NAMALWA (cell line): Measurements from ENCODE around the gene CDH2.

Experiments used
- DNase-seq: peaks from one replicate; pipeline ENCODE4 v3.0.0-alpha.2; 2015; ENCODE audit warnings: low spot score

CDH2 gene

DNA sequence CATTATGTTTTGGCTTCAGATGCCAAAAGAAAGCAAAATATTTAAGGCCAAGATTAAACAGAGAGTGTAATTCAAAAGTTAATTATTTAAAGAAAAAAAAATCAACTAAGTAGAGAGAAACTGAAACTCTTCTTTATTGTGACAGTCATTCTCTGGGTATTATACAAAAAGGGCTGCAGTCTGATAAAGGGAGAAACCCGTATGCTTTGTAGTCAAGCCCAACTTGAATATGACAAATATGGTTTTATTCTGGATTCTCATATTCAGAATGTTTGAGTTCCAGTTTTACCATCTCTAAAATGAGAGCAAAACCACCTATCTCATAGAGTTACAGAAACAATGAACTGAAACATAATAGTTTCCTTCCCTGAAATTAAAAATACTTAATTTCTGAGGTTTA lies 8.2 kb downstream of the CDH2 start:
- DNase-seq, result no peak

DNA sequence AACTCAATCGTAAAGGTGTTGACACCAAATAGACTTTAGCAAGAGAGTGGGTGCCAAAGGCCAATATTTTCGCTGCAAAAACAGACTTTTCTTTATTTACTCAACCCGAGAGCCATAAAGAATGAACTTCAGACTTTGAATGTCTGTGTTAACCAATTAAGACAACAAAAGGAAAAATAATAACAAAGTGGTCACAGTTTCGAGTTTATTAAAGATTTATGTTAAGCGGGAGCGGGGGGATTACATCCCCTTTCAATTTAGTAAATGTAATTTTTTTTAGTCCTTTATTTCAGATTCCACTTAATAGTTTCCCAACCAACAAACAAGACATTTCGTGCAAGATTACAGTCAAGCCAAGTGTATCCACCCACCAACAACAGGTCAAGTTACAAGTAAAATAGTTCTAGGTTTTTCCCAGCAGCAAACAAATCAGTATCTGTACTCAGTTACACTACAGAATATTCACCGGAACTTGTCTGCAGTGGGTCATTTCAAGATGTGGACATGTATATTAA lies 9.0 kb downstream of the CDH2 start:
- no peak for DNase-seq

DNA sequence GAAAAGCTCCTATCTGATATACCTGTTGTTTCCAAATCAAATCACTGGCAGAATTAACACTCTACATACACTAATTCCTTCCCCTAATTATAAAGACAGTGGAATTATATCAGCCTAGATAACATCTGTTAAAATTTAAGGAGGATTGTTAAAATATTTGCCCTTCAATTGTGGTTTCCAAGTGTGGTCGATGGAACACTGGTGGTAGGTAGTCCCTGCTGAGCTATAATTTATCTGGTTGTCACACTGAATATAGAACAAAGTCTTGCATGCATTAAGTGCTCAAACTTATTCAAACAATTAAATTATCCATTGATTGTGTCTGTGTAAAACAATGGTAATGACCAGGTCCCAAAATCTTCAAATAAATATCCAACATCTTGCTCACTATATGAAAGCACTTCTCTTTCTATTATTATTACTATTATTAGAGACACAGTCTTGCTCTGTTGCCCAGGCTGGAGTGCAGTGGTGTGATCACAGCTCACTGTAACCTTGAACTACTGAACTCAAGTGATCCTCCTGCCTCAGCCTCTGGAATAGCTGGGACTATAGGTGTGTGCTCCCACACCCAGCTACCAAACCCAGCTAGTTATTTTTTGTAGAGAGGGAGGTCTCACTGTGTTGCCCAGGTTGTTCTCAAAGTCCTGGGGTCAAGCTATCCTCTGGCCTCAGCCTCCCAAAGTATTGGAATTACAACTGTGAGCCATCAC lies 12.0 kb downstream of the CDH2 start:
- no peak for DNase-seq

DNA sequence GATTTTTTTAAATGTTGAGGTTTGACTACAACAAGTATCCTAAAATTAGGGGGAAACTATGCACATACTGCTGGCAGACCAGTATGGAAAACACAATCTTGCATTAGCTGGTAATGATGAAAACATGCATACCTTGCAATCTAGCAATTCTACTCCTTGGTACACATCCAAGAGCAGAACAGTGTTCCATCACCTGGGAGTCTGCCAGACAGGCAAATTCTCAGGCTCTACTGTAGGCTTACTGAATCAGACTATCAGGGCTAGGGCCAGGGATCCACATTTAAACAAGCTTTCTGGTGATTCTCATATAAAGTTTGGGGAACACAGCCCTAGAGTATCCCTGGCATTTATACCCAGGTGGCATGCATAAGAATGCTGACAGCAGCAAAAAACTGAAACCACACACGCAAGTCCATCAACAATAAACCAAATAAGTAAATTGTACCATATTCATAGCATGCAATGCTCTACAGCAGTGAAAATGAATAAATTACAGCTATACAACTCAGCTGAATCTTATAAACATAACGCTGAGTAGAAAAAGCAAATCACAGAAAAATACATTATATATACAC lies 13.6 kb downstream of the CDH2 start:
- no peak for DNase-seq

DNA sequence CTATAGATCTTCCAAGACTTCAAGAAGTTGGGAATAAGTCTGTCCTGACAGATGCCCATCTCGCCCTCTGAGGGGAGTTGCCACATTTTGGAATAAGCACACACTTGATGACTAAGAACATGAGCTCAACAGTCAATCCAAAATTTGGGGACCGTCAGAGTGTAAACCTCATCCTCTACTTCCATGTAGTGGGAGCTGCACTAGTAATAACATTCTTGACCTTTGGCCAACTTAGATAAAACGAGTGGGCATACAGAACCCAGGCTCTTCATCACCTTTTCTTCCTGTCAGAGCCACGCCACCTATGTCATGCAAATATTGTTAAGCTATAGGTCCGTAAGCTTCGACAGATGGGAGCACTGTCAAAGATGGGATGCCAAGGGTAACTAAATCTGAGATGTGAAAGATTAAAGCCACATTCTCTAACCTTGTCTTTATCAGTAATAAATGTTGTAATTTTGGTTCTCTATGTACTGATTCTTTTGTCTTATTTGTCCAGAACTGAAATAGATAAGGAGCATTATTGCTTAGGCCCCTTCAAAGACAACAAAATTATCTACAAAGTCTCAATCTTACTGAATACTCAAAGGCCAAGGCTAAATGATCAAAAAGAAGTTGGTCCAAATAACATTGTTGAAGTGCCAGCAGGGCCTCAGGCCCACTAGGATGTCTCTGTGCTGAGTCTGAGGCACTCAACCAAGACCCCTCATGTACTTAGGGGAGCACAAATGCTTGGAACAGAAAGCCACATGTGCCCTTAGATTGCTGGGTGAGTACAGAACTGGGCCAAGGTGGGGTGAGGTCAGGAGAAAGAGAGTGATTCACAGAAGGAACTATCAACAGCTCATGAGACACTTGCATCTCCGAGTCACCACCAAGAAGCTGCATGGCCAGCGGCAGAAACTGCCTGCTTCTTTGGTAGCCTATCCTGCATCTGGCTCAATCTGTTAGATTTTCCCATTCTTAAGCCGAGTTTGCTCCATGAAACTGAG lies 15.0 kb downstream of the CDH2 start:
- no peak for DNase-seq

DNA sequence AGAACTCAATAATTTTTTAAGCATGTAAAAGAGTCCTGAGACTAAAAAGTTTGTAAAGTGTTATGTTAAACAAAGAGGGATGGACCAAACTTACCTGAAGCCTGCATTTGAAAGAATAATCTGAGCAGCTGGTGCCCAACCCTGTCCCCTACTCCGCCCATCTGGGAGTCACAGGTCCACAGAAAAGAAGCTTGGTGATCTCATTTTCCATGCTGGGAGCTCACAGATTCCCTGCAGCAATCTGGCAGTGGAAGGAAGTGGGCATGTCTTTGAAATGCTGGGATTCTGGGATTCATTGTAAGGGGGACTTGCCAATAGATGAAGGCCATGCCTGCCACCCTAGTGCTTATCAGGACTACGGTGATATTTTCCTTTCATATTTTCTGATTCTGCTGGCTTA lies 17.9 kb downstream of the CDH2 start:
- no peak for DNase-seq

DNA sequence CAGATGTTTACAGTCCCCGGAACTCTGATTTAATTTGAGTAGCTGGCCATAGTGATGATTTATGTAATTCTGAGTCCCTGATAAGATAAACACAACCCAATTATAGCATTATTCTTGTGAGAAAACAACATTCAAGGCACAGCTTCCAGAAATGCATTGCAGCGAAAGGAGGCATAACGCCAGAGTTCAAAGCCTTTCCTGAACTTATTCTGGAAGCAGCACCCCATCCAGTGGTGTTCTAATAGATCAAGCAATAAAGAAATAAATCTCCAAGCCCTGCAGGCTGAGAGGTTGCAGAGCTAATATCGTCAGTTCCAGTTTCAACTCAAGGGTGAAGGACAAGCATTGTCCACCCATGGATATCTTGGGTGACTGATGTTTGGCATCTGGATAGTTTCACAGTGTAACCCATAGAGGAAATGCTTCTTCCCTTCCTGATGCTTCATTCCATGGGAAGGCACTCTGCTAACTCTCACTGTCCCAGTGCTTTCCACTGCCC lies 18.8 kb downstream of the CDH2 start:
- DNase-seq, result no peak

DNA sequence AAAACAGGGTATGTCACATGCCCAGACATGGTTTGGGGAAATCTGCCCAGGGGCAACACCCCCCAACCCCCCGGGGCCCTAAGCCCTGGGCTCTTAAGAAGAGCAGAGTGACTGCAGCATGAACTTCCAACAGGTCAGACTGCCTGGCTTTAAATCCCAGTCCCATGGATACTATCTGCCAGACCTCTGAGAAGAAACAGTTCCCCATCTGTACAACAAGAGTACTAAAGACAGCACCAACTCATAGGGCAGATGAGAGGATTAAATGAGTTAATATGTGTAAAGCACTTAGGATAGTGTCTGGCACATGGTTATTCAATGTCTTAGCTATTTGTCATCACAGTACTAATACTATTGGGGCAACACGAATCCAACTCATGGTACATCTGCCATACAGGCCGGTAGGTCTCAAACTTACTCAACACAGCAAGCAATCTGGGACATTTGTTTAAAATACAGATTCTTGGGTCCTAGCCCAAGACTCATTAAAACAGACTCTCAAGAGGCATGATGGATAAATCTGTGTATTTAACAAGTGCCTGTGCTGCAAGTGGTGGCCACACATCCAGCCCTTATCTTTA lies 23.4 kb downstream of the CDH2 start:
- DNase-seq, result no peak

DNA sequence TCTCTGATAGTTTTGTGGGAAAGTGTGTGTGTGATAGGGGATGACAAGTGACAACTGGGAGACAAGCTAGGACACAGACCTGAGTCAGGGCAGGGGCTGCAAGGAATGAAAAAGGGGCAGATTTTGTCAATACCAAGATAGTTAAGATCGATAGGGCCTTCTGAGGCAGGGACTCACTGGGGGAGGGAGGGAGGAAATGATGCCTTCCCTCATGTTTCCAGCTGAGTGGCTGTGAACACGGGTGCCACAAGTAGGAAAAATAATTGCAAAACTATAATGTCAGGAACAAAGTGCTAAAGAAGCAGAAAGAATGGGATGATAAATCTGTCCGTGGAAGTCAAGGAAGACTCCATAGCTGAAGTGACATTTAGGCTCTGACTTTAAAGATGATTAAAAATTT lies 24.2 kb downstream of the CDH2 start:
- no peak for DNase-seq

DNA sequence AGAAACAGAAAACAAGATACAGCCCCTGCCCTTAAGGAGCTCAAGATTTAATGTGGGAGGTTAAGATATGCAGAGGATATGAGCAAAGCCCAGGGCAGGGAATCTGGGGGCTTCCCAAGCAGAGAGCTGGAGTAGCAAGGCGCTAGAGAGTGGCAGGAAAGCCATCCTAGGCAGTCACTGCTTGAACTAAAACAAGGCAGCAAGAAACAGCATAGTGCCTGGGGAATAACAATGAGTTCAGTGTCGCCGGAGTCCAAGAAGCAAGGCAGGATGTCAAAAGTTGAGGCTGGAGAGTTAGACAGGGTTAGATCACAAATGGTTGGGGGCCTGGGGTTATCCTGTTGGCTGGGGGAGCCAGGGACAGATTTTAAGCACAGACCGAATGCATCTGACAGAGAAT lies 24.6 kb downstream of the CDH2 start:
- no peak for DNase-seq

DNA sequence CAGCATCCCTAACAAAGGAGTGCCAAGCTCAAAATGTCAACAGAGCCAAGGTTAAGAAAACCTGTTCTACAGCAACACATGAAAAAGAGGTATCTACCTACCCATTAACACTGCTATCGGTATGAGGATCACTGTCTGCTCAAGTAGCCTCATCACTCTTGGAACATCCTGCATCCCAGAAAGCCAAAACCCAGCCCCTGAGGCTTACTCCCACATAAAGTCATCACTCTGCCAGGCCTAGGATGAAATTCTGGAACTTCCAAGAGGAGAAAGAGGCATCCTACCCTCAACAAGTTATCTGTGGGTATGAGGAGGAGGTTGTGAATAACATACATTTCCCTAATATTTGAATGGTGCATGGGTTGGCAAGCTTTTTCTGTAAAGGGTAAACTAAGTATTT lies 25.5 kb downstream of the CDH2 start:
- no peak for DNase-seq

DNA sequence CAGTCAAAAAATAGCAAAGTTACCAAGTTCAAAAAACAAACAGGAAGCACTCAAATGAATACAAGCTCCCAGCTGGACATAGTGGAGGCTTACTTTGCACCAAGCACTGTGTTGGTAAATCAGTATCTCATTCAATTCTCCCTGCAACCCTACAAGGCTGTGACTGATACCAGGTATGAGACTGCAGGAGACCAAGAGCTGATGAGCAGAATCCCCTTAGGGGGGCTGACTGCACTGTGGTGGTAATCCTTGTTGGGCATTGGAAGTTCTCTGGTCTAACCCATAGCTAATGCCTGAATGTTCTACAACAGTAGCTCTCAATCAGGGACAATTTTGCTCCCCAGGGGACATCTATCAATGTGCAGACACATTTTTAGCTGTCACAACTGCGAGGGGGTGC lies 26.0 kb downstream of the CDH2 start:
- DNase-seq, result no peak

DNA sequence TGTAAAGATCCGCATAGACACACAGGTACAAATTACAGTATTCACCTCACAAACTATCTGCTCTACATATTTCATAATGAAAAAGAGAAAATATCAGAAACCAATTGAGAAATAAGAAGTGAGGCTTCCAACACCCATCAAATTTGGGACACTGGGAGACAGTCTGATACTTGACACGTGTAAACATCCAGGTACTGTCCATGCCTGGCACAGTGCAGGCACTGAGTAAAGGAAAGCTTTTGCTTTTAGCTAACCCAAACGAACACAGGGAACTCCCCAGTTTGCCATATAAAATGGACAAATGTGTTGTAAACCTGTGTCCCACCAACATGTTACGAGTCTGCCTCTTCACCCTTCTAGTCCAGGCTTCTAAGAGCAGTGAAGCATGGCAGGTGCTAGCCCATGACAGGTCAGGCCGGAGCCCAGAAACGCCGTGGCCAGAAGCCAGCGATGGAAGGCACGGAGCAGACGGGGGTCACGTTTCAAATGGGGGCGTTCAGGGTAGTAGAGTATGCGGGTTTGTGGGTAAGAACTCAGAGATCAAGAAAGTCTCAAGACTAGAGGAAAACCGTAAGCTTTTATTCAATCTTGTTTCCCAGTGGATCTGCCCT lies 27.0 kb downstream of the CDH2 start:
- no peak for DNase-seq

DNA sequence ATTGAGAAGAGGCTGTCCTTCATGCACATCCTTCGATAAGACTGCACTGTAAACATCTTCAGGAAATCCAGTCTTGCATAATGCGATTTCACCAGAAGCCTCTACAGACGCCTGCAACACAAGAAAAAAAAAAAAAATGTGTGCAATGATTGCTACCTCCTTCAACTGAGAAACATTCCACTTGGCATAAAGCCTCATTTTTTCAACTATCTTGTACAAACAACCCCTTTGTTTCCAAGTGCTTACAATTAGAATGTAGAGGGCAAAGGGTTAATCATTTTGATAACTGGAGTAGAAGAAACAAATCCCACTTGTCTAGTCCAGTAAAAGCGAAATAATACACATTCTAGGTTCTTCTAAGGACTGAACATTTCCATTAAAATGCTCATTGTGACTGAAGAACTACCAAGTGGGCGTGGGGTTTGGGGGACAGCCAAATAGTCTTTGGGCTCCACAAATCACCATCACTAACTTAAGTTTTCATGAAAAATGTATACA lies 29.2 kb downstream of the CDH2 start:
- no peak for DNase-seq

DNA sequence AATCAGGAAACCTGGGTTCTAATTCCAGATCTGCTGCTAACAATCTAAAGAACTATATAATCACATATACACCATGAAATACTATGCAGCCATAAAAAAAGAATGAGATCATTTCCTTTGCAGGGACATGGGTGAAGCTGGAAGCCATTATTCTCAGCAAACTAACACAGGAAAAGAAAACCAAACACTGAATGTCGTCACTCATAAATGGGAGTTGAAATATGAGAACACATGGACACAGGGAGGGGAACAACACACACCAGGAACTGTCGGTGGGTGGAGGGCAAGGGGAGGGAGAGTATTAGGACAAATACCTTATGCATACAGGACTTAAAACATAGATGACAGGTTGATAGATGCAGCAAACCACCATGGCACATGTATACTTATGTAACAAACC lies 33.2 kb downstream of the CDH2 start:
- DNase-seq, result no peak

DNA sequence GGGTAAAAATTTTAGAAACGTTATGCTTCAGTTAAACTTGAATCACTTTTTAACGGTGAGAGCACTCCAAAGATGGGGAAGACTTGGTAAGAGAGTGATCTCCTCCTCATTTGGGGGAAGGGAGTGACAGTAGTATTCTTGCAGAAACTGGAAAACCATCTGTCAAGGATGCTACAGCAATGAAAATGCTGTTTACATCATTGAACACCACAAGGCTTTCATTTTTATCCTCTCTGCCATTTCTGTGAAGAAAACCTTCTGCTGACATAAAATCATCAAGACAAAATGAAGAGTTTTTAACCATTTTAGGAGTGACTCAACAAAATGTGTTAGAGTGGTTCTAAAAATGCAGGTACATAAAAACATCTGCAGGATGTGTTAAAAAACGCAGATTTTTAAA lies 38.1 kb downstream of the CDH2 start:
- no peak for DNase-seq

DNA sequence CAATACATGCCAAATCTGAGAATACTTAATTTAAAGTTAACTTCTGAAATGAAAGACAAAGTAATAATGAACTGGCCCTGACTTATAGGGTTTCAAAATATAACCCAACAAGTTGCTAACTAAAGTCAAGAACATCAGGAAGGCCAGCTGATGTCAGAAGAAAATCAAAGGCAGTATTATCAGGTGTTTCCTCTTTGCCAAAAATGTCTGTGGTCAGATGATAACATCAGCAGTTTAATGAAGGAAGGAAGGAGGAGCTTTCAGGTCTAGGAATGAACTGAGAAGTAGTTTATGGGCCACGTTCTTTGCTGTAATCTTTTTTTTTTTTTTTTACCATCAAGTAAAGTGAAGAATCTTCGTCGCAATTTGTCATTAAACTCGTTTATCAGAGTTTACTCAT lies 40.9 kb downstream of the CDH2 start:
- DNase-seq, result no peak

DNA sequence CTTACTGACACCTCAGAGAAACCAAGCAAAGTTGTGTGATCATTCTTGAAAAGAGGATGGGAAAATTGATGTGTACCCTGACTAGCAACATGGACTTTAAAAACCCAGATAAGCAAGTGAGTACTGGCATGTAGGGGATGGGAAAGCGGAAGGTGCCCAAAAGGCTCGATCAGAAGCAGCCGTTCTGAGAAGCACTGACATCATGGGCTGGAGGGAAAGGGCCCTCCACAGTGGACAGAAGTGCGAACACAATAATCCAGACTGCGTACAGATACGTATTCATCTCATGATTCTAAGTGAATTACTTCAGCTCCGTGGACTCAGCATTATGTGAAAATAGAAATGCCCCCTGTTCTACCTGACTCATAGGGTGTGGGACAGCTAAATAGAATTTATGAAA lies 42.2 kb downstream of the CDH2 start:
- no peak for DNase-seq

DNA sequence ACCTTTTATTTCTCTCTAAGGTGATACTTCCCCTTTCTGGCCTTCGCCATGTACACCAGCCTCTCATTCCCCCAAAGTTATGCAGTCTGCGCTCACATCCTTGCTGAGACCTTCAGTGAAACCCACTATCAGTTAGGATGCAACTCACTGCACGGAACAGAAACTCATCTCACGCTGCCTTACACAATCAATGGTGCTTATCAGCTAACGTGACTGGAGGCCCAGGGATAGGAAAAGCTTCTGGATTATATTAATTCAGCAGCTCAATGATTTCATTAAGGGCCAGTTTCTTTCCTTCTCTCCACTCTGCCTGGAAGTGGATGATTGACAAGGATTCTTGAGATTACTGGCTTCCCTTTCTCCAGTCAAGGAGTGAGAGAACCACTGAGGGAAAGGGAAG lies 44.8 kb downstream of the CDH2 start:
- DNase-seq, result no peak

DNA sequence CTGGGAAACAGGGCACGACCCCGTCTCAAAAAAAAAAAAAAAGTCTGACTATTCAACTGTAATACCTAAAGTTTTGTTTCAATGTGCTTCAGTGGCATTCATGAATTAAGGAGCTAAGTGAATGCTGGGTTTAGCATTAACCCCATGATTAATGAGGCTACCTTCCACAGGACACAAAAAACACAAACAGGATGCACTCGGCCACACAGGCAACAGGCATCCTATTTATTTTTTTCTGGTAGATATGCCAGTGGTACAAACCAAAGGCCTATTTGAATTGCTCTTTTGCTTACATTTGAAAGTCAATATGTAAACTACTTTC lies 48.3 kb downstream of the CDH2 start:
- no peak for DNase-seq

DNA sequence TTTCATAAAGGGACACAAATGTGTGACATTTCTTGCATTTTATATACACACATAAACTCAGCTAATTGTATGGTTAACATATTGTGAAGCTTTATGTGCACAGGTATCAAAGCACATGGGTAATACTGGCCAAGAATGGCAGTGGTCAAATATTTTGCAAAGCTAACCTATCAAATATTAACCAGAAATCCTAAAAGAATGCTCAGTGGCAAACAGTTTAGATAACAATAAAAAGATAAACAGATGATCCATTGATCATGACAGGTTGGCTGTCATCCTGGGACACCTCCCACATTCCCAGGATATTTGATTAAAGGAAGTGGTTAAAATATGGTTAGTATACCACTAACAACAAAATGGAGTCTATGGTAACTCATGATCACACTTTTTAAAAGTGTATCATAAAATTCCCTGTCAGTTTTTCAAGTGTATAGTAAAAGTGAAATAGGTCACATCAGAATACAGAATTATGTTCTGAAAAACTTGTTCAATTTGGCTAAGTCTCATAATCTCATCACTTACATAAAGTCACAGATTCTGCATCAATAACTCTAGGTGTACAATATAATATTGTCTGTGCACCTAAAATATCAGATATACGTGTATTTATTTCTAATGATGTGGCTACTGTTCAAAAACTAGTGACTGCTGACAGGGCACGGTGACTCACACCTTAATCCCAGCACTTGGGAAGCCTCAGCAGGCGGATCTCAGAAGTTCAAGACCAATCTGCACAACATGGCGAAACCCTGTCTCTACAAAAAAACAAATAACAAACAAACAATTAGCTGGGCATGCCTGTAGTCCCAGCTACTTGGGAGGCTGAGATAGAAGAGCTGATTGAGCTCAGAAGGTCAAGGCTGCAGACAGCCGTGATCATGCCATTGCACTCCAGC lies 48.9 kb downstream of the CDH2 start:
- no peak for DNase-seq
